GM12874 (cell line): ENCODE measurements around the gene RPP25.

Experiments
- TF ChIP-seq, protein P1 (sequence below): IDR thresholded peaks from 2 replicates; pipeline ENCODE4 v1.5.1; 2011; ENCODE audit warnings: low read depth, mild to moderate bottlenecking, control low read depth, low read length, moderate library complexity; ENCODE audit not compliant: insufficient read depth

Gene RPP25

DNA sequence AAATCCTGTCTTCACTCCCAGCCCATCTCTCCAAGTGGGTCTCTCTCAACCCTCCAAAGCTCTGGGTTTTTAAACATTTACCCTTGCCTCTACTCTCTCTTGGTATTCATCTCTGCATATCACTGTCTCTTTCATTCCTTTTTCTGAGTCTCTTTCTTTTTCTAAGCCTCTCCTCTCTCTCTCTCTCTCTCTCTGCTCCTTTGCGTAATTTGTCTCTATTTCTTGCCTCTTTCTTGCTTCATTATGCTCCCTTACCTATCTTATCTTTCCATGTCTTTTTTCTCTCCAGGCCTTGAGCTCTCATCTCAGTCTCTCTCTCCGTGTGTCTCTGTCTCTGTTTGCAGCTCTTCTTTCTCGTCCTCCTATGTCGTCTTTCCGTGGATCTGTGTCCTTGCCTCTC lies 38.1 kb upstream of the RPP25 start:
- TF ChIP-seq, protein P1, sequence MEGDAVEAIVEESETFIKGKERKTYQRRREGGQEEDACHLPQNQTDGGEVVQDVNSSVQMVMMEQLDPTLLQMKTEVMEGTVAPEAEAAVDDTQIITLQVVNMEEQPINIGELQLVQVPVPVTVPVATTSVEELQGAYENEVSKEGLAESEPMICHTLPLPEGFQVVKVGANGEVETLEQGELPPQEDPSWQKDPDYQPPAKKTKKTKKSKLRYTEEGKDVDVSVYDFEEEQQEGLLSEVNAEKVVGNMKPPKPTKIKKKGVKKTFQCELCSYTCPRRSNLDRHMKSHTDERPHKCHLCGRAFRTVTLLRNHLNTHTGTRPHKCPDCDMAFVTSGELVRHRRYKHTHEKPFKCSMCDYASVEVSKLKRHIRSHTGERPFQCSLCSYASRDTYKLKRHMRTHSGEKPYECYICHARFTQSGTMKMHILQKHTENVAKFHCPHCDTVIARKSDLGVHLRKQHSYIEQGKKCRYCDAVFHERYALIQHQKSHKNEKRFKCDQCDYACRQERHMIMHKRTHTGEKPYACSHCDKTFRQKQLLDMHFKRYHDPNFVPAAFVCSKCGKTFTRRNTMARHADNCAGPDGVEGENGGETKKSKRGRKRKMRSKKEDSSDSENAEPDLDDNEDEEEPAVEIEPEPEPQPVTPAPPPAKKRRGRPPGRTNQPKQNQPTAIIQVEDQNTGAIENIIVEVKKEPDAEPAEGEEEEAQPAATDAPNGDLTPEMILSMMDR: no peak

- TF ChIP-seq, protein P1: no peak
Measured at GRCh38 chr15:74994236-74994635, 37.7 kb upstream of the RPP25 start.

DNA sequence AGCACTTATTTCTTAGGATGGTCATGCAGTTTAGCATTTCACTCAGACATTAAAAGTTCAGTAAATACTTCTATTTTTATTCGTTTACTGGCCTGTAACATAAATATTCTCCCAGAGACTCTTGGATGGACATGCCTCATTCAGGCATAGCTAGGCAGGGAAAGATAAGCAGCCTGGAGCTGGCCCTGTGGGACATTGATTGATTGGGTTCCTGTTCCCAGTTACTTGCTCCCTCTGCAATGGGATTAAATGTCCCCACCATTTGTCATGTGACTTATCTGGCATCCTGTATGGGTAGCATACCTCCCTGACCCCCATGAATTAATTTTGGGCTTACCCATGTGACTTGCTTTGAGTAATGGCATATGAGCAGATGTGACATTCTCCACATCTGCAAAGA lies 36.0 kb upstream of the RPP25 start:
- TF ChIP-seq, protein P1: no peak

DNA sequence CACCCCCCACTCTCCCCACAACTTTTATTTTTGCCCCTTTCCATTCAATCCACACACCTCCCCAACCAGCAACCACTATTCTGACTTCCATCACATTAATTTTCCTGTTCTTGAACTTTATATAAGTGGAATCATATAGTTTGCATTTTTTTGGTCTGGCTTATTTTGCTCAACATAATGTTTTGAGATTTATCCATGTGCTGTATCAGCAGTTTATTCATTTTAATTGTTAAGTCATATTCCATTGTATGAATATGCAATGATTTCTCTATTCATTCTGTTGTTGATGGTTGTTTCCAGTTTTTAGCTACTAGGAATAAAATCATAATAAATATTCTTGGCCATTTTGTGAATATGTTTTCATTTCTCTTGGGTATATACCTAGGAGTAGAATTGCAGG lies 33.0 kb upstream of the RPP25 start:
- TF ChIP-seq, protein P1: no peak

DNA sequence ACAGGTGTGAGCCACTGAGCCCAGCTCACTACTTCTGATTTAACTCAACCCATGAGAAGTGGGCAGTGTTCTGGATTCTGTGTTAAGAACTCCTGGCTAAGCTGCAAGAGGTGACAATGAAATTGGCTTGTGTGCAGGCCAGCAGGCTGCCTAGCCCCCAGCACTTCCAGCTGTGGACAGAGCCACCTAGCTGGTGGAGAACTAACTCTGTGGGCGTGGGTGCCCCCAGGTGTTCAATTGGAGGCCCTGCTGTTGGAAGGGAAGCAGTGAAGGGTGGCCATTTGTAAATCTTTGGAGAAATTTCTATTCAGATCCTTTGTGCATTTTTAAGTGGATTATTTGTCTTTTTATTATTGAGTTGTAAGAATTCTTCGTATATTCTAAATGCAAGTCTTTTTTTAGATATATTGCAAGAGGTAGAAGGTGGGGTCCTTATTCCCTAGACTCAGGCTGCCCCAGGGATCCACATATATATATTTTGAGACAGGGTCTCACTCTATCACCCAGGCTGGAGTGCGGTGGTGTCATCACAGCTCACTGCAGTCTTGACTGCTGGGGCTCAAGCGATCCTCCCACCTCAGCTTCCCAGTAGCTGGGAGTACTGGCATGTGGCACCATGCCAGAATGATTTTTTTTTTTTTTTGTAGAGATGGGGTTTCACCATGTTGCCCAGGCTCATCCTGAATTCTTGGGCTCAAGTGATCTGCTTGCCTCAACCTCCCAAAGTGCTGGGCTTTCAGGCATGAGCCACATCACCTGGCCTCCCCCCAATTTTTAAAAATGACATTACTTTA lies 31.6 kb upstream of the RPP25 start:
- TF ChIP-seq, protein P1: peak; percentile 61

DNA sequence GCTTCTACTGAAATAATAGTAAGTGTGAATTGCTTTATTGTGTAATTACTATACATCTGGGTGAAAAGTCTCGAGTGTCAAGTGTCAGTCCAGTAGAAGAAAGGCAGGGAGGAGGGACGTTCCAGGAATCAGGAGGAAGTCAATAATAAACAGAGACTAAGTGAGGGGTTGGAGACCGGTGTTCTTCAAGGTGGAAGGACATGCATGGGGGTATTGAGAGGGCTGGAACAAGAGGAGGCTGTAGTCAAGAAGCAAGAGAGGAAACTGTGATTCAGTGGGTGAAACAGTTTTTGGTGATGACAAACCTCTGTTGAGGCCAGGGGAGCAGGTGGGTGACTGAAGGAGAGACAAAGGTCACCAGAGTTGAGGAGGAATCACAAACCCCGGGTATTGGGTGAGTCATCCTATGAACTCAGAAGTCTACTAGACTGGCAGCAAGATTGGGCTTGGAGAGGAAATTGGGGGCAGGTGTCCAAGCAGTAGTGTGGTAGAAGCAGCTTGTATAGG lies 27.2 kb upstream of the RPP25 start:
- TF ChIP-seq, protein P1: no peak

GRCh38 chr15:74982183-74982582 lies 25.6 kb upstream of the RPP25 start:
- TF ChIP-seq, protein P1: no peak
